Activated CD4-positive, alpha-beta T cell treated with anti-CD3 and anti-CD28 coated beads, Interleukin-2, amount 50 U/mL, for 48 hours (primary cell): ENCODE measurements around the gene TP63.

Experiments
- DNase-seq, 2 experiments: peaks; one replicate each; pipeline ENCODE4 v3.0.0-alpha.2; 2020

Gene TP63

GRCh38 chr3:189883113-189883753 is 252.0 kb downstream of the TP63 start:
- no peak for DNase-seq

GRCh38 chr3:189890496-189890895 is 259.3 kb downstream of the TP63 start:
- no peak for DNase-seq

GRCh38 chr3:189896533-189896932 is 265.3 kb downstream of the TP63 start:
- no peak for DNase-seq

- DNase-seq = no peak
Observed at GRCh38 chr3:189897406-189897805, 266.2 kb downstream of the TP63 start.

- no peak for DNase-seq
Observed at GRCh38 chr3:189898559-189899153, 267.5 kb downstream of the TP63 start.

GRCh38 chr3:189899186-189899585 is 268.0 kb downstream of the TP63 start:
- no peak for DNase-seq

- no peak for DNase-seq
Observed at GRCh38 chr3:189900578-189900977, 269.4 kb downstream of the TP63 start.

DNA sequence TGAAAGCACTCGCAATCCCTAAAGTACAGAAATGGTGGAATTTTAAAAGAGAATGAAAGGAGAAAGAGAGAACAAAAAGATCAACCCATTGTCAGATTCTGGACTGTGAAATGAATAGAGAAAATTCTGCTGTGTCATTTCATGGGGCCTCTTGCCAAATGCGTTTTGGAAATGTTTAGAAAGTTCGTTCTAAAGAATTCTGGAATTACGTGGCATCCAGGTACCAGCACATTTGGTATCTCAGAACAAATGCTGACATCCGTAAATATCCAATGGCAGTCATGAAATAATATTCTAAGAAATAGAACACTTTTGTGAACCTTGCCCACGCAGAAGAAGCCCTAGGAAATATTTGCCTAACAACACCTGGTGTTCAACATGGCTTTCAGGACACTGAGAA is 270.3 kb downstream of the TP63 start:
- no peak for DNase-seq

GRCh38 chr3:189902230-189903186 is 271.3 kb downstream of the TP63 start:
- DNase-seq = no peak

DNA sequence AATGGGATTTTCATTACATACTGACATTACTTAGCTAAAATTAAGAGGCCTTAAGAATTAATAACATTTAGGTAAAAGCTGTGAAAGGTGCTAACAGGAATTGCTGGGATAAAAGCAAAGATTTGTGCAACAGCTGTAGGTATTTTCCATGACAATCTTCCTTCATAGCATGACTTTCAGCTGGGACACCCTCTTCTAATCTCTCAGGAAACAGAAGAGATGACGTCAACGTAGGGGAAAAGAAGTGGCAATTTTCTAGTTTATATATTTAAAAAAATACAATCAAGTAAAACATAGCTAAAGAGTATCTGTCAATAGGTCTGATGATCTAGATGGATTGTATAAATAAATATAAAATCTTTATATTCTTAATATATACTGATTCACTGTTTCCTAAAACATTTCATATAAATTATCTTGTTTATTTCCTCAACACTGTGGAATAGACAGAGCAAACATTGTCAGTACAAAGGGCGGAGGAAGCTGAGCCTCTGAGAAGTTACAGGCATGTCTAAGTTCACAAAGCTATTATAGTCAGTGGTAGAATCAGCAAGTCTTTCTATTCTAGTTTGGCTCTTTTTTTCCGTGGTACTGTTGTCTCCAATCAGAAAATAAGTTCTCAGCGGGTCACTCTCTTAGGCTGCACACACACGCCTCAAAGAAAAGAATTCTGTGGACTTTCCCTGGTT is 272.5 kb downstream of the TP63 start:
- no peak for DNase-seq

DNA sequence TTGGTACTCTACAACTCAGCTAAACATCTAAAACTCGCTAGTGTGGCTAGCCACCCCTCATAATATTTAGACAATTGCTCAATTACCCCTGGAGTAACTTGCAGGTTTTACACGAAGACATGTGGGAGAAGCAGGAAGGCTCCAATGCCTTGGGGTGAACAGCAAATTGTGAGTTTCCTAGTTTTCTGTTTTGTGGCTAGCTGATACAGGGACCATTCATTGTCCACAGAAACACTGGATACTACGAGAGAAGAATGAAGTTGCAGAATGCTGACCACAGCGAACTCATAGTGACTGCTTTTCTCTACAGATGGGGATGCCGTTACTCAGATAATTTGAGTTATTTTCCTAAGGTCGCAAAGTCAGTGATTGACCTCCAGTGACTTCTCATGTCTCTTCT is 276.6 kb downstream of the TP63 start:
- DNase-seq = no peak

DNA sequence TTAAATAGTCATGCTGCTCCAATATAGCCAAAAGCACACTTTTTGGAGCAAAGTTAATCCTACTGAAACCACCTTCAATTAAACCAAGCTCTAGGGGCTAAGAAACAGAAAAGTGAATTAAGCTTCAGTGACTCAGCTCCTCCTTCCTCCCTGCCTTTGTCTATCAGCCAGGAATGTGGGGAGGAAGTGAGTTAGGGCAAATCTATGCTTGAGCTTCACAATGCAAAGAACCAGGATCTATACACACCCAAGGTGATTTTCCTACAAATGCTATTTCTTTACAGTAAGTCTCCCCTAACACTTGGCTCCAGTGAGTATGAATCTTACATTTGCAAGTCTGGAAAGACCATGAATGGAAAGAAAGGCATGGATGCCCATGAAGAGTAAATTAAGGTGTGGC is 277.5 kb downstream of the TP63 start:
- no peak for DNase-seq

GRCh38 chr3:189909139-189909538 is 277.9 kb downstream of the TP63 start:
- DNase-seq = no peak

DNA sequence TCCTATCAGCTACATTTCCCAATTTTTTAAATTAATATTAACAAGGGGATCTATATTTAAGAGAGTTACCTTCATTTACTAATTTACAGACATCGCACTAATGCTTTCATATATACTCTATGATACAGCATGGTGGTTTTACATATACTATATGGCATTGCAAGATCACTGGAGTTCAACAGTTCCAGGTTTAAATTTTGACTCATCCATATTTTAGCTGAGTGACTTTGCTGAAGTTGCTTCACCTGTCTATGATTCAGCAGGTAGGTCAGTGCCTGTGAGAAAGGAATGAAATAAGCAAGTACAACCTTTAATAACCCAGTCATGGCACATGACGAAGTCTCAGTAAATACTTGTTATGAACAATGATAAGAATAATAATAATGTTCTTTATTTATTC is 278.4 kb downstream of the TP63 start:
- no peak for DNase-seq

- DNase-seq = no peak
Observed at GRCh38 chr3:189911001-189911400, 279.8 kb downstream of the TP63 start.

DNA sequence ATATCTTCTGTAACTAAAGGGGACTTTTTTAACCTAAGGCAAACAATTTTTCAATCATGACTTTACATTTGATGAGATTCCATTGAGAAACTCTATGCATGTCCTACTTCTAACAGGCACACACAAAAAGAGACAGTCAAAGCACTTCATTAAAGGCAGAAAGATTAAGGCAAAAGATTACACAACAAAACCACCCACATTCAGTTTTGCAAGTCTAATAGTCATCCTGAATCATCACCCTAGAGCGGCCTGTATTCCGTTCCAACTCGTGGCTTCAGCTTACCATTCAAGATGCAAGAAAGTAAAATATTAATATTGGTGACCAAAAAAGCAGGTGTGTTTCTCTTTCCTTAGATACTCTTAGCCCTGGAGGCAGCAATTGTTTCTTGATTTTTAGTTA is 283.6 kb downstream of the TP63 start:
- DNase-seq = no peak

GRCh38 chr3:189921770-189922169 is 290.6 kb downstream of the TP63 start:
- DNase-seq = no peak

DNA sequence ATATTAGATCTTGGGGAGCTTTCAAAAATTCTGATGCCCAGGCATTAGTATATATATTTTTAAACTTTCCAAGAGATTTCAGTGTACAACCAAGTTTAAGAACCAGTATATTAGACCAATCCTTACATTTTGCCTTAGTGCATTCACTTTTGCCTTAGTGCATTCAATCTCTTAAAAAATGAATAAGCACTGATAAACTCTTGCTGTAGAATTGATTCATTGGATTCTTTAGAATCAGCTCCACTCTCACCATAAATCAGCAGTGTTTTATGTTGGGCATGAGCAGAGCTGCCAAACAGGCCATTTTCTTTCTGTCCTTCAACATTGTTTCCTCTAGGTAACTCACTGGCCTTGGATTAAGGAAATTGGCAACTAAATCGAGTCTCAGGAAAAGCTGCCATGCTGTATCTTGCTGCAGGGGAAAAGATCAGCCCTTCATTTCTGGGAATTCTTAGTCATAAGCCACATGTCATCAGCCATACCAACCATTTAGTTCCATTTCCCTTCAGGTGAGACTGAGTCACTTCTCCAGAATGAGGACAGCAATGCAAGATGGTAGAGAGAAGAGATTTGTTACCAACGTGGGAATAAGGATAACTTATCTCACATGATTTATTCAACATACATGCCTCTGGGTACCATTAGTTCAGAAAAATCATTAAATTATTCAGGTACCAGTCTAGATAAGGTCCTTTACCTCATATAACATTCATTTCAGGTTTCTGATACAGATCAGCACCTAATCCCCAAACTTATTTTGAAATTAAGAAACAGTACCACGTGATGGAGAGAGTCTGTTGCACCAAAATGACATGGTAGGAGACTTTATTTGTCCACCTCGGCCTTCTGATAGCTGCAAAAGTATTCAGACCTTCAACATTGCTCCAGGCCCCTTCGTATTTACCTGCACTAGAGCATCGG is 297.0 kb downstream of the TP63 start:
- DNase-seq = no peak

GRCh38 chr3:189936201-189936945 is 305.2 kb downstream of the TP63 start:
- DNase-seq = no peak

DNA sequence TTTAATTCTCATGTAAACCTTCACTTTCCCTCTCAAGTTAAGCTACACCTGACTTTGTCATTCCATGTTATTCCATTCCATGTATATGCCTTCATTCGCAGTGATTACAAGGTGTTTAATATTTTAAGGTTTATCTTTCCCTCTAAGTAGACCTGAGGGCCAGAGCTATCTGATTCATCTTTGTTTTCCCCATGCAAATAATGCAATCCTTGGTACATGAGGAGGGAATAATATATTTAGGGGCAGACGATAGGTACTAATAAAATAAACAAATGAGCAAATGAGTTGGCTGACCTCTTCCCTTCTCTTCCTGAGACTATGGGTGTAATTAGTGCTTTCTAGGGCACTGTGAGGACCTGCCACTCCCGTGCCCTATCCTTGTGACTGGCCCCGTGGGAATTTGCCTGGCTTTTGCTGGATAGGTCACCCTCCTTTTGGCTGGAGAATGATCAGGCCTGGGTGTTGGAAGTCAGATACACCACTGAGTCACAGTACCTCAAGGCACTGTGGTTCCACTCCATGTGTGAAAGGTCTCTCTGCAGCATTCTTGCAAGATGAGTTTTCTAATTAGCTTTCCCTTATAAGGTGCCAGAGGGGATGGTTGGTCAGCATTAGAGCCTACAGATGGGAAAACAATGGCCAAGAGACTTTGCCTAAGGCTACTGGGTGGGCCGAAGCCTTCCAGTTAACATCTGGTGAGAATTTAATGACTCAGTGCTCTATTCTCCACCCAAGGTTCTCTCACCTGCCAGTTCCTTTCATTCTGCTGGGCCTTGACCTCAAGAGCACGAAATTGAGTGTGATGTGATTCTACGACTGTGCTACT is 306.3 kb downstream of the TP63 start:
- no peak for DNase-seq

DNA sequence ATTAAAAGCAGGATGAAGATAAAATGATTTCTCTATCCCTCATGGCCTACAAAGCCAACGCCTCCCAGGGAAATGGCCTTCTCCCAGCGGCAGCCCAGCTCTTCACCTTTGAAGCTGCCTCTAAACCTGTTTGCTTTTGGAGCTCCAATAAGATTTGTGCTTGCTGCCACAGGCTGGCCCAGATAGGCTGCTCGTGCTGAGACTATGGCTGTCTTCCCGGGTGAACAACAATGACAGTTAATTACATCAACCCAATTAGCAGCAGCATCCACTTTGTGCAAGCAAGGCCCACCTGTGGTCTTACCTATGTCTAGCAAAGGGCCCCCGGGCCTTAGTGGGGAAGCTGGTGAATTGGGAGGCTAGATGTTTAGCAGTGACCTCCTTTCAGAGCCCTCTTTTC is 309.9 kb downstream of the TP63 start:
- DNase-seq = no peak
